ENCODE measurements around the gene ECHS1. TPM values are rescaled to one million over a fixed set of nuclear protein-coding genes. Genes with fewer than 3 reads are reported as not detected.

Gene ECHS1
- total and polyA plus RNA-seq, 2 donors (not counting 3 experiments of a cell fraction or from before 2014, with no cell fraction given), result 46.2 to 108 TPM

DNA sequence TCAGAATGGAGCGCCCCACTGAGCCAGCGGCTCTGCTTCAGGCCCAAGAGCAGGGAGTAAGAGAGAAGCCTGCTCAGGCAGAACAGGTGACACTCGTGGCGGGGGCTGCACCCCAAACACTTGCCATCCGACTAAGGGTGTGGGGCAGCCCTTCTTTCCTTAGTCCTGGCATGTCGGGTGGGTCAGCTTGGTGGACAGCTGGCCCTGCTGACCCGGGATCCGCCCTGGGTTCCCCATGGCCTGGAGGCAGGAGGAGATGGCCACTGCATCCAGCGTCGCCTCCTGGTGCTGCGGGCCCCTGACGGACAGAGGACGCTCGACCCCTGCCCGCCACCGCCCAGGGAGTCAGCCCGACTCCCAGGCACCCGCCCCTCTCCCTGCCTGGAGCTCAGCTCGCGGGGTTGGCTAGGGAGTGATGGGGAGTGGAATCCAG lies 4.7 kb upstream of the ECHS1 start:
- no peaks in the 10 kb centered on the region for H3K27me3 ChIP-seq (ENCODE audit: control insufficient read depth in 2 of 2, insufficient read depth in 2 of 2, low read length in 2 of 2)
- peaks cover 14% of the 10 kb centered on the region for H3K4me1 ChIP-seq (ENCODE audit: control insufficient read depth, extremely low read depth, insufficient read depth, low read length)
- BruUV-seq (replicated peaks), result no TSS peak
- H3K9ac ChIP-seq (replicated peaks; ENCODE audit: extremely low read depth, insufficient read depth, low read length), result peak overlapping the region; percentile 13
- DNase-seq (ENCODE audit: low read depth, low spot score), result no peak
- no peak for FAIRE-seq
- H3K9me1 ChIP-seq (replicated peaks; ENCODE audit: control insufficient read depth, extremely low read depth, insufficient read depth, low read length), result no peaks in the 10 kb centered on the region
- TF ChIP-seq MYC (IDR thresholded peaks at IDR 0.05; ENCODE audit: low read depth, low read length) (no peak), JUN (IDR thresholded peaks at IDR 0.05; ENCODE audit: borderline replicate concordance, insufficient read depth, insufficient read length, low read depth) (no peak), POLR2A (IDR thresholded peaks at IDR 0.05; ENCODE audit: low read depth, low read length) (no peak), POLR2AphosphoS5 (IDR thresholded peaks at IDR 0.05; ENCODE audit: insufficient read depth, low read depth, low read length) (no peak)
- no peak overlapping the region for H3K27ac ChIP-seq (ENCODE audit: insufficient read depth, low read depth, low read length)
- H4K20me1 ChIP-seq (replicated peaks; ENCODE audit: control insufficient read depth, extremely low read depth, insufficient read depth, low read length), result no peaks in the 10 kb centered on the region
- ChIA-PET POLR2A (interaction anchor here (0.6 kb wide), 1 partner anchor 34 kb away, joined by 5 read pairs; no protein-coding TSS in a partner anchor), CTCF (interaction anchor here (1.2 to 1.9 kb wide), 2 partner anchors 19 to 48 kb away, joined by 3 to 6 read pairs; no protein-coding TSS in a partner anchor)
- no peaks in the 10 kb centered on the region for H3K79me2 ChIP-seq (ENCODE audit: control insufficient read depth, insufficient read depth, low read length)
- H3K4me3 ChIP-seq (replicated peaks in 1 of 3; ENCODE audit: insufficient read depth in 1 of 3, low read depth in 1 of 3, low read length in 3 of 3), result peak overlapping the region; percentile 23 to 57 (median 53)
- peak overlapping the region; percentile 64 for H3K4me2 ChIP-seq (ENCODE audit: insufficient read depth, low read length)
- intact Hi-C loops (cut with micrococcal nuclease), result loop anchor here (1.0 kb wide), 2 partner anchors 12 to 16 kb away; partner anchors contain the start of gene MTG1
- dilution Hi-C loops (cut with MboI; ENCODE audit: extremely low pct_ligation_motif_present, low sequenced_read_pairs), result no loop called here
- H2AFZ ChIP-seq (ENCODE audit: low read depth, low read length), result peak overlapping the region; percentile 93
- H3K36me3 ChIP-seq (ENCODE audit: control insufficient read depth in 2 of 2, extremely low read depth in 1 of 2, insufficient read depth in 2 of 2, low read length in 2 of 2), result no peaks in the 10 kb centered on the region
- H3K9me3 ChIP-seq (replicated peaks; ENCODE audit: control insufficient read depth, insufficient read depth, low read length), result no peaks in the 10 kb centered on the region

DNA sequence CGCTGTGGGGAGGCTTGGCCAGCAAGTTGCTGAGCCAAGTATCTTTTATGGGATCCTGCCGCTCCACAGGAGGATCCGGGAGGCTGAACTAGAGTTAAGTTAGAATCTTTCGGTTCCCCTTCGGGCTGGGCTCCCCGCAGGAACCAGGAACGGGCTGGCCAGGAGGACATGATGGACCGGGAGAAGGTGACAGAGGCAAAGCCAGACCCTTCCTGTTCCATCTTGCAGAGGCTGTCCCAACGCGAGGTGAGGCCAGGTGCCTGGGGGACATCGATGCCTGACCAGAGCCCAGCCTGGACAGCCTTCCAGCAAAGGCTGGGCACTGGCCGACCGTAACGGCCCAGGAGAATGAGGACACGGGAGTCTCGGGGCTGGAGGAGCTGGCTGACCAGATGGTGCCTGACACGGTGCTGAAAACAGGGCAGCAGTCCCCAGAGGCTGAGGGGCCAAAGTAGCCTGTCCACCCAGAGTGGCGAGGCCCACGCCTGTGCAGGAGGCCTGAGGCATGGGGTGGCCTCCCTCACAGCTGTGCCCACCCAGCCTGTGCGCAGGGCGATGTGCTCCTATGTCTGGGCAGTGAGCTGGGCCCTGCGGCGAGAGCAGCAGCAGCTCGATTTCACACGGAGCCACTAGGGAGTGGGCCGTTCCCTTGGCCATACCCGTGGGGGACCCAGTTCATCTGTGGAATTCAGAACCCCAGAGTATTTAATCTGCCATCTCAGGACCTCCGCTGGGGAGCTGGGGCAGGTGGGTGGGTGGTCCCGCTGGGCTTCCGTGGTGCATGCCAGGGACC lies 4.1 kb upstream of the ECHS1 start:
- Histone ChIP-seq H3K9me3 (replicated peaks; ENCODE audit: control insufficient read depth, insufficient read depth, low read length) (no peaks in the 10 kb centered on the region), H3K27me3 (ENCODE audit: control insufficient read depth in 2 of 2, insufficient read depth in 2 of 2, low read length in 2 of 2) (no peaks in the 10 kb centered on the region), H3K9me1 (replicated peaks; ENCODE audit: control insufficient read depth, extremely low read depth, insufficient read depth, low read length) (no peaks in the 10 kb centered on the region), H3K36me3 (ENCODE audit: control insufficient read depth in 2 of 2, extremely low read depth in 1 of 2, insufficient read depth in 2 of 2, low read length in 2 of 2) (no peaks in the 10 kb centered on the region), H2AFZ (ENCODE audit: low read depth, low read length) (no peak overlapping the region), H3K9ac (replicated peaks; ENCODE audit: extremely low read depth, insufficient read depth, low read length) (no peak overlapping the region), H3K4me2 (ENCODE audit: insufficient read depth, low read length) (no peak overlapping the region), H4K20me1 (replicated peaks; ENCODE audit: control insufficient read depth, extremely low read depth, insufficient read depth, low read length) (no peaks in the 10 kb centered on the region), H3K4me3 (replicated peaks in 1 of 3; ENCODE audit: insufficient read depth in 1 of 3, low read depth in 1 of 3, low read length in 3 of 3) (no peak overlapping the region), H3K27ac (ENCODE audit: insufficient read depth, low read depth, low read length) (no peak overlapping the region), H3K79me2 (ENCODE audit: control insufficient read depth, insufficient read depth, low read length) (peaks cover 1% of the 10 kb centered on the region), H3K4me1 (ENCODE audit: control insufficient read depth, extremely low read depth, insufficient read depth, low read length) (peaks cover 14% of the 10 kb centered on the region)
- POLR2A ChIA-PET, result no interaction called here
- no TSS peak for BruUV-seq (replicated peaks)
- DNase-seq (ENCODE audit: low read depth, low spot score) (no peak), FAIRE-seq (no peak)
- intact Hi-C loops (cut with micrococcal nuclease), result no loop called here
- dilution Hi-C loops (cut with MboI; ENCODE audit: extremely low pct_ligation_motif_present, low sequenced_read_pairs), result no loop called here
- TF ChIP-seq MYC (IDR thresholded peaks at IDR 0.05; ENCODE audit: low read depth, low read length) (no peak), POLR2AphosphoS5 (IDR thresholded peaks at IDR 0.05; ENCODE audit: insufficient read depth, low read depth, low read length) (no peak), GATA2 (IDR thresholded peaks at IDR 0.05; ENCODE audit: insufficient read depth, insufficient read length, low read depth, low read length) (no peak), POLR2A (IDR thresholded peaks at IDR 0.05; ENCODE audit: low read depth, low read length) (no peak), JUN (IDR thresholded peaks at IDR 0.05; ENCODE audit: borderline replicate concordance, insufficient read depth, insufficient read length, low read depth) (no peak), EZH2 (IDR thresholded peaks at IDR 0.05; ENCODE audit: borderline replicate concordance, low read depth, low read length, severe bottlenecking) (no peak), FOS (IDR thresholded peaks at IDR 0.05; ENCODE audit: borderline replicate concordance, insufficient read depth, low read length) (no peak)
- TF ChIP-seq, protein P1, sequence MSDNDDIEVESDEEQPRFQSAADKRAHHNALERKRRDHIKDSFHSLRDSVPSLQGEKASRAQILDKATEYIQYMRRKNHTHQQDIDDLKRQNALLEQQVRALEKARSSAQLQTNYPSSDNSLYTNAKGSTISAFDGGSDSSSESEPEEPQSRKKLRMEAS (IDR thresholded peaks at IDR 0.05; ENCODE audit: insufficient read depth, insufficient read length), result no peak
- TF ChIP-seq, protein P2, sequence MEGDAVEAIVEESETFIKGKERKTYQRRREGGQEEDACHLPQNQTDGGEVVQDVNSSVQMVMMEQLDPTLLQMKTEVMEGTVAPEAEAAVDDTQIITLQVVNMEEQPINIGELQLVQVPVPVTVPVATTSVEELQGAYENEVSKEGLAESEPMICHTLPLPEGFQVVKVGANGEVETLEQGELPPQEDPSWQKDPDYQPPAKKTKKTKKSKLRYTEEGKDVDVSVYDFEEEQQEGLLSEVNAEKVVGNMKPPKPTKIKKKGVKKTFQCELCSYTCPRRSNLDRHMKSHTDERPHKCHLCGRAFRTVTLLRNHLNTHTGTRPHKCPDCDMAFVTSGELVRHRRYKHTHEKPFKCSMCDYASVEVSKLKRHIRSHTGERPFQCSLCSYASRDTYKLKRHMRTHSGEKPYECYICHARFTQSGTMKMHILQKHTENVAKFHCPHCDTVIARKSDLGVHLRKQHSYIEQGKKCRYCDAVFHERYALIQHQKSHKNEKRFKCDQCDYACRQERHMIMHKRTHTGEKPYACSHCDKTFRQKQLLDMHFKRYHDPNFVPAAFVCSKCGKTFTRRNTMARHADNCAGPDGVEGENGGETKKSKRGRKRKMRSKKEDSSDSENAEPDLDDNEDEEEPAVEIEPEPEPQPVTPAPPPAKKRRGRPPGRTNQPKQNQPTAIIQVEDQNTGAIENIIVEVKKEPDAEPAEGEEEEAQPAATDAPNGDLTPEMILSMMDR (IDR thresholded peaks at IDR 0.05; ENCODE audit: extremely low read depth in 1 of 2, insufficient read depth in 1 of 2, low read depth in 1 of 2, low read length in 2 of 2), result no peak
- CTCF ChIA-PET, result interaction anchor here (1.2 kb wide), 1 partner anchor 18 kb away, joined by 3 read pairs; no protein-coding TSS in a partner anchor

Measured in endothelial cell of umbilical vein (primary cell).